ENCODE results near the gene CCL15. TPM values are rescaled to one million over a fixed set of nuclear protein-coding genes. Genes with fewer than 3 reads are reported as not detected.
A peak's percentile ranks its signal among the peaks of the same experiment; 100 is the strongest.

The CCL15 gene
- total and polyA plus RNA-seq, 2 of the 13 experiments (the other 11 are each of a cell fraction or from before 2014, with no cell fraction given) = 29.2 to 45.9 TPM

DNA sequence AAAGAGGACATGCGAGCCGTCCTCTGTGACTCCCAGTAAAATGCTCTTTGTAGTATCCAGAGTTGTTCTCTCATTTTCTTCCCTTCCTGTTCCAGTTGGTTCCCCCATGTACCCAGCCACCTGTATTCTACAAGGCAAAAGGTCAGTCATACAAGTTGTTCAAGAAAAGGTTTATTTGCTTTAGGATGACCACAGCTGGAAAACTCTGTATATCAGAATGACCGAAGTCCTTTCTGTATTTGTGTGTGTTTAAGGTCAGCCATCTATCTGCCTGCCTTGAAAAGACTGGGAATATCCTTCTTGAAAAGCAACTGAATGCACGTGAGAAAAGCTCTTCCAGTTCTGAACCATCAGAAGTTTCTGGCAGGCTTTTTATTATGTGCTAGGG lies 28.4 kb downstream of the CCL15 start (continued):
- TF ChIP-seq TOE1 (CRISPR knock-in tag; IDR thresholded peaks at IDR 0.05) (no peak), ZNF33A (CRISPR knock-in tag; IDR thresholded peaks at IDR 0.05; ENCODE audit: borderline replicate concordance) (no peak), FOXM1 (CRISPR knock-in tag; IDR thresholded peaks at IDR 0.05) (no peak), RCOR2 (CRISPR knock-in tag; IDR thresholded peaks at IDR 0.05) (no peak), ZNF530 (CRISPR knock-in tag; IDR thresholded peaks at IDR 0.05; ENCODE audit: low read depth) (no peak), TCF7 (IDR thresholded peaks at IDR 0.05; ENCODE audit: low read depth) (no peak), MED13 (CRISPR knock-in tag; IDR thresholded peaks at IDR 0.05) (no peak), ZNF317 (CRISPR knock-in tag; IDR thresholded peaks at IDR 0.05) (no peak), ZNF3 (CRISPR knock-in tag; IDR thresholded peaks at IDR 0.05) (no peak), KMT2B (CRISPR knock-in tag; IDR thresholded peaks at IDR 0.05) (no peak), ZNF562 (CRISPR knock-in tag; IDR thresholded peaks at IDR 0.05; ENCODE audit: borderline replicate concordance) (no peak), POLR2A (IDR thresholded peaks at IDR 0.05; ENCODE audit: insufficient read depth in 1 of 2, low read depth in 2 of 2, low read length in 2 of 2) (no peak), ZBTB7A (CRISPR knock-in tag; IDR thresholded peaks at IDR 0.05) (no peak), ARNT (IDR thresholded peaks at IDR 0.05) (no peak)
- TF ChIP-seq, protein P1, sequence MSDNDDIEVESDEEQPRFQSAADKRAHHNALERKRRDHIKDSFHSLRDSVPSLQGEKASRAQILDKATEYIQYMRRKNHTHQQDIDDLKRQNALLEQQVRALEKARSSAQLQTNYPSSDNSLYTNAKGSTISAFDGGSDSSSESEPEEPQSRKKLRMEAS (IDR thresholded peaks at IDR 0.05) = no peak
- TF ChIP-seq, protein P2, sequence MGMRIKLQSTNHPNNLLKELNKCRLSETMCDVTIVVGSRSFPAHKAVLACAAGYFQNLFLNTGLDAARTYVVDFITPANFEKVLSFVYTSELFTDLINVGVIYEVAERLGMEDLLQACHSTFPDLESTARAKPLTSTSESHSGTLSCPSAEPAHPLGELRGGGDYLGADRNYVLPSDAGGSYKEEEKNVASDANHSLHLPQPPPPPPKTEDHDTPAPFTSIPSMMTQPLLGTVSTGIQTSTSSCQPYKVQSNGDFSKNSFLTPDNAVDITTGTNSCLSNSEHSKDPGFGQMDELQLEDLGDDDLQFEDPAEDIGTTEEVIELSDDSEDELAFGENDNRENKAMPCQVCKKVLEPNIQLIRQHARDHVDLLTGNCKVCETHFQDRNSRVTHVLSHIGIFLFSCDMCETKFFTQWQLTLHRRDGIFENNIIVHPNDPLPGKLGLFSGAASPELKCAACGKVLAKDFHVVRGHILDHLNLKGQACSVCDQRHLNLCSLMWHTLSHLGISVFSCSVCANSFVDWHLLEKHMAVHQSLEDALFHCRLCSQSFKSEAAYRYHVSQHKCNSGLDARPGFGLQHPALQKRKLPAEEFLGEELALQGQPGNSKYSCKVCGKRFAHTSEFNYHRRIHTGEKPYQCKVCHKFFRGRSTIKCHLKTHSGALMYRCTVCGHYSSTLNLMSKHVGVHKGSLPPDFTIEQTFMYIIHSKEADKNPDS (CRISPR knock-in tag; IDR thresholded peaks at IDR 0.05) = peak; percentile 1; the same call in 1 of the 2 replicates
- TF ChIP-seq, protein P3, sequence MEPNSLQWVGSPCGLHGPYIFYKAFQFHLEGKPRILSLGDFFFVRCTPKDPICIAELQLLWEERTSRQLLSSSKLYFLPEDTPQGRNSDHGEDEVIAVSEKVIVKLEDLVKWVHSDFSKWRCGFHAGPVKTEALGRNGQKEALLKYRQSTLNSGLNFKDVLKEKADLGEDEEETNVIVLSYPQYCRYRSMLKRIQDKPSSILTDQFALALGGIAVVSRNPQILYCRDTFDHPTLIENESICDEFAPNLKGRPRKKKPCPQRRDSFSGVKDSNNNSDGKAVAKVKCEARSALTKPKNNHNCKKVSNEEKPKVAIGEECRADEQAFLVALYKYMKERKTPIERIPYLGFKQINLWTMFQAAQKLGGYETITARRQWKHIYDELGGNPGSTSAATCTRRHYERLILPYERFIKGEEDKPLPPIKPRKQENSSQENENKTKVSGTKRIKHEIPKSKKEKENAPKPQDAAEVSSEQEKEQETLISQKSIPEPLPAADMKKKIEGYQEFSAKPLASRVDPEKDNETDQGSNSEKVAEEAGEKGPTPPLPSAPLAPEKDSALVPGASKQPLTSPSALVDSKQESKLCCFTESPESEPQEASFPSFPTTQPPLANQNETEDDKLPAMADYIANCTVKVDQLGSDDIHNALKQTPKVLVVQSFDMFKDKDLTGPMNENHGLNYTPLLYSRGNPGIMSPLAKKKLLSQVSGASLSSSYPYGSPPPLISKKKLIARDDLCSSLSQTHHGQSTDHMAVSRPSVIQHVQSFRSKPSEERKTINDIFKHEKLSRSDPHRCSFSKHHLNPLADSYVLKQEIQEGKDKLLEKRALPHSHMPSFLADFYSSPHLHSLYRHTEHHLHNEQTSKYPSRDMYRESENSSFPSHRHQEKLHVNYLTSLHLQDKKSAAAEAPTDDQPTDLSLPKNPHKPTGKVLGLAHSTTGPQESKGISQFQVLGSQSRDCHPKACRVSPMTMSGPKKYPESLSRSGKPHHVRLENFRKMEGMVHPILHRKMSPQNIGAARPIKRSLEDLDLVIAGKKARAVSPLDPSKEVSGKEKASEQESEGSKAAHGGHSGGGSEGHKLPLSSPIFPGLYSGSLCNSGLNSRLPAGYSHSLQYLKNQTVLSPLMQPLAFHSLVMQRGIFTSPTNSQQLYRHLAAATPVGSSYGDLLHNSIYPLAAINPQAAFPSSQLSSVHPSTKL (CRISPR knock-in tag; IDR thresholded peaks at IDR 0.05) = no peak
- TF ChIP-seq, protein P4, sequence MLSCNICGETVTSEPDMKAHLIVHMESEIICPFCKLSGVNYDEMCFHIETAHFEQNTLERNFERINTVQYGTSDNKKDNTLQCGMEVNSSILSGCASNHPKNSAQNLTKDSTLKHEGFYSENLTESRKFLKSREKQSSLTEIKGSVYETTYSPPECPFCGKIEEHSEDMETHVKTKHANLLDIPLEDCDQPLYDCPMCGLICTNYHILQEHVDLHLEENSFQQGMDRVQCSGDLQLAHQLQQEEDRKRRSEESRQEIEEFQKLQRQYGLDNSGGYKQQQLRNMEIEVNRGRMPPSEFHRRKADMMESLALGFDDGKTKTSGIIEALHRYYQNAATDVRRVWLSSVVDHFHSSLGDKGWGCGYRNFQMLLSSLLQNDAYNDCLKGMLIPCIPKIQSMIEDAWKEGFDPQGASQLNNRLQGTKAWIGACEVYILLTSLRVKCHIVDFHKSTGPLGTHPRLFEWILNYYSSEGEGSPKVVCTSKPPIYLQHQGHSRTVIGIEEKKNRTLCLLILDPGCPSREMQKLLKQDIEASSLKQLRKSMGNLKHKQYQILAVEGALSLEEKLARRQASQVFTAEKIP (CRISPR knock-in tag; IDR thresholded peaks at IDR 0.05; ENCODE audit: borderline replicate concordance) = no peak
